ENCODE measurements around the gene CACNA1C.

Gene CACNA1C

DNA sequence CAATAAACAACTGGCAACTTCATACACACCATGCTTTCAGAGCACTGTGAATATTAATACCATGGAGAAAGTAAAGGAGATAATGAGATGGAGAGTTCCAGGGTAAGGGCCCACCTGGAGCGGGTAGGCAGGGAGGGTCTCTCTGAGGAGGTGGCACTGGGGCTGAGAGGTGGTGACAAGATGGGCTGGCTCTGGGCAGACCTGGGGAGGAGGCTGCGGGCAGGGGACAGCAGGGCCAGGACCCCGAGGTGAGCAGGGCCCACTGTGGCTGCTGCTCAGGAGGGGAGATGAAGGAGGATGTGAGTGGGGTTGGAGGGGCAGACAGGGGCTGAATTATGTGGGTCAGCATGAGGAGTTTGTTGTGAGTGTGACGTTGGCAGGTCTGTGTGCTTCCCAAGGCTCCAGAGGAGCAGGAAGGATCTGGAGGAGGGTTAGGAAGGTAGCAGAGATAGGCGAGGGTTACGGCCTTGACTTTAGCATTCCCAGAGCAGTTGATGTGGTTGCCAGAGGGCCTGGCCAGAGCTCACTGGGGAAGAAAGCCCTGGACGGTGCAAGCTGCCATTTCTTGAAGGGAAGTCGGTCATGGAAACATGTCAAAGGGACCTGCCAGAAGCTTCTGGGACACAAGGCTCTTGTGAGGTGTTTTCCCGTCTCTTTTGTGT is 88.2 kb downstream of the CACNA1C start:
- no peak for DNase-seq (ENCODE audit: low read depth)

DNA sequence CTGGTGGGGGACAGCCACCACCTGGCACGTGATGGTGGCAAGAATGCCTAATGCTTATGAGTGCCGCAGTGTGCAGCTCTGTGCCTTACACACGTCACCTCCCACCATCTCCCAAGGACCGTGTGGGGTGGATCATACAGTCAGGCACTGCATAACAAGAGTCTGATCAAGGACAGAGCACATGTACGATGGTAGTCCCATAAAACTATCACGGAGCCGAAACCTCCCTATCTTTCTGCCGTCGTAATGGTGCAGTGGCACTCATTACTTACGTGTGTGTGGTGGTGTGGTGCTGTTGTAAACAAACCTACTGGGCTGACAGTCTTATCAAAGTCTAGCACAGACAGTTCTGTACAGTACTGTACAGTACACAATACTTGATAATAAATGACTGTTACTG is 89.3 kb downstream of the CACNA1C start:
- DNase-seq (ENCODE audit: low read depth) = no peak

DNA sequence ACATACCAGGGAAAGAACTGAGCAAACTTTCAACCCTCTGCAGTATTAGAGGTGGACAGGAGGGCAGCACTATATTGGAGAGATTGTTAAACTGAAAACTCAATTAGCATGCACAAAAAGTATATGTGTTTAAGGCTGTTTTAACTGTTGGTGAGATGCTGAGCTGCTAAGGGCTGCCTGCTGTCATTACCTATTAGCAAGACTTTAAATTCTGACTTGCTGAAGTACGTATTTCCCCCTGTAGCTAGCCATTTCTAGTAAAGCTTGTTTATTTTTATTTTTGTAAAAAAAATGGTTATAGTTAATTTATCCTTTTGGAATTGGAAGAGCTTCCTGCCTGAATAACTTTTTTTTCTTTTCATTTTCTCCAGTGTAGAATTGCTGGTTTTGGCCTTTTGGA is 92.2 kb downstream of the CACNA1C start:
- DNase-seq (ENCODE audit: low read depth) = no peak

DNA sequence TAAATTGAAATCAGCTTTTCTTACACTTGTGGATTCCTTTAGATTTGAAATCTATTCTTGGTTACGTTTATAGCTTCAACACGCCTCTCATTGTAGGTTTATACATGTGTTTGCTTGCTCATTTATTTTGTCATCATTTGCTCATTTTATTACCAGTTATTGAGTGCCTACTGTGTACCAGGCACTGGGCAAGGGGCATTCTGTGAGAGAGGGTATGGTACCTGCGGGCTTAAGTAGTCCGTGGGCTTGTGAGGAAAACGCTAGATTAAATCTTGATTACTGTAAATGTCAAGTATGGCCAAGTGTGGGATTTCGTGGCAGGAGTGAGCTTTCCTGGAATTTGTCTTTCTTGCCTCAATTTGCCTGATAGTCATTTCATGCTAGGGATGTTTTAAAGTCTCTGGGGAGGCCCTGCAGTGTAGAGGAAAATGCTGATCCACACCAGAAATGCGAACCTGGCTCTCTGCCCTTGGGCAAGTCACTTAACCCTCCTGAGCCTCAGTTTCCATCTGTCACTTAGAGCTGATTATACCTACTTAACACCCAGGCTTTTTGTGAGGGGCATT is 92.7 kb downstream of the CACNA1C start:
- no peak for DNase-seq (ENCODE audit: low read depth)

DNA sequence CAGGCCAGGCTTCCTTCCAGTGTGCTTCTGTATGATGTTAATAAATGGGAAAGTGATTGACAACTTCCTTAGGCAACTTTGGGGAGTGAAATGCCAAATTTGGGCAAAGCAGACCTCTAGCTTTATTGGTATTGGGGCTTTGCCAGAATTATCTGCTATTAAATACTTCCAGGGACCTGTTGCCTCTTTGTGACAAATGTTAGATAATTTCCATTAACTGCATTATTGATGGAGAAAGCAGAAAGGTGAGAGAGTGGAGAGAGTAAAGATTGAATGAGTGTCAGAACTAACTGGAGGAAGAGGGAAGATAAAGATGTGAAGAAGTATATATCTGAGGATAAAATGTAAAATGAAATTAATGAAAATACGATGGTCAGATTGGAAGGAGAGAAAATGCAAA is 94.5 kb downstream of the CACNA1C start:
- DNase-seq (ENCODE audit: low read depth) = no peak

DNA sequence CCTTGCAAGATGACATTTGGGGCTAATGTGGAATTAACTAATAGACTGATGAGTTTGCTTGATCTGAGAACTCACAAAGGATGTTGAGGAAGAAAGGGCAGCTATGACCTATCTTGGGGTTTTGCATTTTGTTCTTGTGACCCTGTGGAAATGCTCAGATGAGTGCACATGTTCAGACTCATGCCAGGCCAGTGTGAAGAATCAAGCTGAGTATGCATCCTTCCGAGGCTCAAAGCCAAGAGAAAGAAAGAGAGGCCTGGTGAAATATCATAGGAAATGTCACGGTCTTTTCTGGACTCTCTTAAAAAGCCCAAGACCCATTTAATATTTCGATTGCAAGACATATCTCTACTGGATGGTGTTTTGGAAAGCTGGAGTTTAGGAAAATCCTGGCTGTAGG is 96.3 kb downstream of the CACNA1C start:
- no peak for DNase-seq (ENCODE audit: low read depth)

DNA sequence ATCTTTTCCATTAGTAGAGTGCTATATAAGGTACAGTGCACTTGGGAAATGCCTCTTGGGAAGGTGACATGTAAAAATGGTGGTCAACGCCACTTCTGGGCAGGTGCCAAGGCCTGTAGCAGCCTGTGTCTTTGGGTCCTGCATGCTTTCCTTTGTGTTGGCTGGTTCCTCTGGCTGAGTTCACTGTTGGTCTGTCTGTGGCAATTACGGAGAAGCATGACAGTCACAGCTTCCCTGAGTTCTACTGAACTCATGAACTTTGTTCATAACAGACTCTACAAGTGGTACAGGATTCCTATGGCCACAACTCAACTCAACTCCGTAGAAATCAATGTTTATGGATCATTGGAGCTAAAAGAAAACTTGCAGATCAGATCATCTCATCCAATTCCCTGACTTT is 98.0 kb downstream of the CACNA1C start:
- DNase-seq (ENCODE audit: low read depth) = no peak

DNA sequence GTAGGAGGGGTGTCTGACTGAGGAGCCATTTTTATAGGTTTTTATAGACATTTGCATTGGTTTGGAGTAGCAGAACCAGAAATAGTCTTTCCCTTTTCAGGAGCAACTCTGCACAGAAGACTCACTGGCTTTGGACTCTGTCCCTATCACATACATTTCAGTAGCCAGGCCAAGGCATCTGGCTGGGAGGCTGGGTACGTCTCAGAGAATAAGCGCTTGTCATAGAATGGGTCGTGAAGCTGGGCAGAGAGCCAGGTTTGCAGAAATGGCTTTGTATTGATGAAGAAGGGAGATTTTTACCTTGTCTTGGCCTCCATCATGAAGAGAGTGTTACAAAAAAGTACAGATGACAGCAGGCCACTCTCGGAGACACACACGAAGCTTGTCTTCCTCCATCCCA is 98.6 kb downstream of the CACNA1C start:
- DNase-seq (ENCODE audit: low read depth) = no peak

DNA sequence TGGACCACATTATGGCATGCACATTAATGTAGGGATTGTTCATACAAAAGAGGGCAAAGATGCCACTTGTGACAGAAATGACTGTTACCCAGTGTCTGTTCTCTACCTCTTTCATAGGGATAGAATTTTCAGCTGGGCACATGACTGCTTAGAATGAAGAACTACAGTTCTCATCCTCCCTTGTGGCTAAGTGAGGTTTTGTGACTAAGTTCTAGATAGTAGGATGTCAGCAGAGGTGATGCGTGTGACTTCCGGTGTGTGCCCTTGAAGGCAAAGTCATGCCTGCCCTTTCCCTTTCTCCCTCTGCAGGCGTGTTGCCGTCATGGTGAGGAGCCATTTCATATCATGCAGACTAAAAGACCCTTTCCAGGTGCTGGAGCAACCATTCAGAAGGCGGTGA is 99.3 kb downstream of the CACNA1C start:
- no peak for DNase-seq (ENCODE audit: low read depth)

DNA sequence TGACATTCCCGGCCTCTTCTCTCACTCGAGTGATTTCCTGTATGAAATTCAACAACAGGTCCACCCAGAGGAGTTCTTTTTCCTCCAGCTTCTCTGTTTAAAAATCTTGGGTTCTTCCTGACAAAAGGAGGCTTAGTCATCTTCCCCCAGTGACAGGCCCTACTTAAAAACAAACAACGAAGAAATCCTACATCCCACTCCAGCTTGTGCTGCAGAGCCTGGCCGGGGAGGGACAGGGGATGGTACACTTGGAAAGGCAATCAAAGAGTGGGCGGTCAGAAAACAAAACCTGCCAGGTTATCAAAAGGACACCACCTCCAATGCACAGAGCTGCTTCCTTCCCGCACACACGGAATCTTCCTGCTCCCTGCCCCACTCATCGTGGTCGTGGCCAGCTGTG is 101.3 kb downstream of the CACNA1C start:
- DNase-seq (ENCODE audit: low read depth) = peak; percentile 55

DNA sequence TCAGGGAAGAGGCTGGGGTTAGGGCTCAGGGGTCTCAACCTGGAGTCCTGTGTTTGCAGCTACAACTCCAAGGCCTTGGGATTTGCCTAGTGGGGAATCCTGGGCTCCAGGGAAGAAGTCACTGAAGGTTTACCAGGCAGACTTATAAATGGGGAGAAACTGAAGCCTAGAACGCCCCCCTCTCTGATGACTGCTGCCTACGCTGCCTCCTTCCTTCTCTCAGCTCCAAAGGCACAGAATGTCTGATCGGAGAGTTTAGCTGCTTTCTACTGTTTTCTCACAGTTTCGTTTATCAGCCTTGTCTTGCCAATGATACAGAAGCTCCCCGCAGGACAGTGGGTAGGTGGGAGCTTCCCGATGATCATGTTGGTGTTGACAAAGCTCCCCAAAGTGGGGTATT is 101.7 kb downstream of the CACNA1C start:
- DNase-seq (ENCODE audit: low read depth) = no peak

DNA sequence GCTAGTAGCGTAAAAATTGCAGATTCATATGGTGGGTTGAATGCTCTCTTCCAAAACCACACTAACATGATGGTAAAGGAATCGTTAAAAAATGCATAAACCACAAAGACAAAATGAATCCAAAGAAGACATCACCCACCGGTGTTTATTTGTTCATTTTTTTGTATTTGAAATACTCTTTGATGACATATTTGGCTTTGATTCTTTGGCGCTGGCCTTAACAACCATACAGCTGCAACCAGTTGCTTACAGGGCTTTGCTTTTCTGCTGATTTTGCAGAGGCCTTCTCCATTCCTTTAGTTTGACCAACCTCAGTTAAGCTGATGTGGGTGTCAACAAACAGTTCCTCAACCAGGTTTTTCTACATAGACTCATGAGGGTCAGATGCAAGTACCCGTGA is 103.5 kb downstream of the CACNA1C start:
- no peak for DNase-seq (ENCODE audit: low read depth)

DNA sequence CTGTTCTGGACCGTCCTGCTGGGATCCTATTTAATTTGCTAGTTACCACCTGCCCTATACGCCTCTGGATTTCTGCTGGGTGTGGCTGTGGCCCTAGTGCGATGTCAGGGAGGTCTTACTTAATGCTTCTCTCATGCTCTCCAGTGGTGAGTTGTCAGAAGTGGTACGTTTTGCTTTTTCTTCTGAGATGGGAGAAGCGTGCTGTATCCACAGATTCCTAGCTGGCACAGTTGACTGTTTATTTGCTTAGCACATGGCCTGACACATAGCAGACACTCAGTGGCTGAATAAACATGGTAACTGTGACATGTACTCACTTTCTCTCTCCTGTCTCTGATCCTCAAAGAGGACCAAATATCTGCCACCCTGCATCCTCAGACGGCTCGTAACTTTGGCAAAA is 107.3 kb downstream of the CACNA1C start:
- DNase-seq (ENCODE audit: low read depth) = no peak

DNA sequence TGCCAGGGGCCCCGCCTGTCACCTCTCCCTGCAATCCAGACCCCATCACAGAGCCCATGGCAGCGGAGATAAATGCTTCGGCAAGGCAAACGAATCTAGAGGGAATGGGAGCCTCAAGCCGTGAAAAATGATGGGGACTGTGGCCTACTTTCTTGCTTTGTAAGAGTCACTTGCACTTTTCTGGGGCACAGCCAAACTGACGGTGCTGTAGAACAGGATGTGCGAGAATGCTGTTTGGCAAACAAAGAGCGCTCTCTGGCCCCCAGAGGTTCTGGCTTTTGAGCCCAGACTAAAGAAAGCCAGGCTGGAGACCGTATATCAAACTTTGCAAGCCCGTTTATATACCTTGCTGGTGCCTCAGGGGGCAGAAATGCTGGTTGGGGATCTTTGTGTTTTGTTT is 108.7 kb downstream of the CACNA1C start:
- DNase-seq (ENCODE audit: low read depth) = no peak

DNA sequence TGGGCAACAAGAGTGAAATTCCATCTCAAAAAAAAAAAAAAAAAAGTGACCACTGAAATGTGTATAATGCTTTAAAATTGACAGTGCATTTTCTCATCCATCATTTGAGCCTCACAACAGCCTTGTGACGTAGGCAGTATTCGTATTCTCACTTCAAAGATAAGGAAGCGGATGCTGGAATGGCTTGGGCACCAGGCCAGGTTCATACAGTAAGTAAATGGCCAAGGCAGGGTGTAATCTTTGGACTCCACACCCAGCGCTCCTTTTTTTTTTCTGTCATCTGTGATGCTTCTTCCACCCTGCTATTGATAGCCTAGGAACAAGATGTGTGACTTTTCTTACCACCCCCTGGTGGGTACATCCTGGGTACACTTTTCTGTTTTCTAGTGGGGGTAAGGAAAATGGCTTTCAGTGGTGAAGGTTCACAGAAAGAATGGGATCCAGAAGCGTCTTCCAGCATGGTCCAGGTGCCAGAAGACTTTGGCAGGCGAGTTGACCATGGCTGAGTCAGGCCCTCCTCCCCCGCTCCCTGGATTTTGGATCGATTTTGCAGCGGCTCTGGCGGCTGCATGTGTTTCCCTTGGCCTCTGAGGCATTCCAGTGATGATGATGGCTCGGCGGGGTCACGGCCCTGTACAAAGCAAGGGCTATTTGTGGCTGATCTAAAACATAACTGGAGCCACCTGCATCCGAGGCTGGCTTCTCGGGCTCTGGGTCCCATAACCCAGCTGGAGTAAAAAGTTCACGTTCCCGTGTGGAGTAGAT is 110.6 kb downstream of the CACNA1C start:
- no peak for DNase-seq (ENCODE audit: low read depth)

DNA sequence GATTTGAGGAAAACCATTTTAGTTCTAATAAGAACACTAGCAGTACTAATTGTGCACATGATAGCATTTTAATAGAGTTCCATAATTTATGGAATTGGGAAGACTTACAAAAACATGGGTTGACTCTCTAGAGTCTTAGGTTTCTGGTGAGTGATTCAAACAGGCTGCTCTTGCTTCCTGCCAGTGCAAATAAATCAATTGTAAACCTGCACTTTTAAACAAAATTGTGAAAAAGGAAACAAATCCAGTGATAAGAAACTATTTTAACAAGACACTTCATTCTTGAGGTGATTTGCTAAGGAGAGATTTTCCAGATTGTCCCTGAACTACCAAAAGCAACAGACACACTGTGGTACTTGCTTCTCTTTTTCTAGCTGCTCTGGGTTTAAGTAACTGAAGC is 112.2 kb downstream of the CACNA1C start:
- no peak for DNase-seq (ENCODE audit: low read depth)

DNA sequence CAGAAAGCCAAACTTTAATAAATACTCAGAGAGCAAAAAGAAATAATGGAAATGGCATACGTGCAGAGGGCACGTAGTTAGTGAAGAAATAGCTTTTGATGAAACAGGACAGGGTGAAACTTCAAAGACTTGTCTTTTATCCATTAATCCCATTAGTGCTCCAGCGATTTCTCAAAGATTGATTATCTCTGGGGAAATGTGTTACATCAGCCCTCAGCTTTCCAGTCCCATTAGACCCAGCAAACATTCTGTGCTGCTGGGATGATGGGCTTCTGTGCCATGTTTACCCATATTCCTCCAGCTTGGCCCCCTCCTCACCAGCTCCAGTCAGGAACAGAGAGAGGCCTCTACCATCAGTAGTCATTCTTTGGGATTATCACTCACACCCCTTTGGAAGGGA is 113.1 kb downstream of the CACNA1C start:
- no peak for DNase-seq (ENCODE audit: low read depth)

DNA sequence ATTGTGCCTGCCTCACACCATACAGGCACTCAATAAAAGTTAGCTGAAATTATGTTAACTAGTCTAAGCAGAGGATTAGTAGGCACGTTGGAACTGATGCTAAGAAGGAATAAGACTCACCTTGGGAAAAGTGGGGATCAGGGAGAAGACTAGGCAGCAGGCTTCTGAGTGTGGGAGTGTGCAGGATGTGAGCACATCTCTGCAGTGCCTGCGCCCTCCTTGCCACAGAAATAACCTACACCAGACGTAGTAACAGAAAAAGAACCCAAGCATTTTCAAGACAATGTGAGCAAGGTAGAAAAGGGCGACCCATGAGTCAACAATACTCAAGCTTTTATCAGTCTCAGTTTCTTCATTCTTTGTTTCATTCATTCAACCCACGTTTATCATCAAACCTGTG is 113.9 kb downstream of the CACNA1C start:
- DNase-seq (ENCODE audit: low read depth) = no peak

DNA sequence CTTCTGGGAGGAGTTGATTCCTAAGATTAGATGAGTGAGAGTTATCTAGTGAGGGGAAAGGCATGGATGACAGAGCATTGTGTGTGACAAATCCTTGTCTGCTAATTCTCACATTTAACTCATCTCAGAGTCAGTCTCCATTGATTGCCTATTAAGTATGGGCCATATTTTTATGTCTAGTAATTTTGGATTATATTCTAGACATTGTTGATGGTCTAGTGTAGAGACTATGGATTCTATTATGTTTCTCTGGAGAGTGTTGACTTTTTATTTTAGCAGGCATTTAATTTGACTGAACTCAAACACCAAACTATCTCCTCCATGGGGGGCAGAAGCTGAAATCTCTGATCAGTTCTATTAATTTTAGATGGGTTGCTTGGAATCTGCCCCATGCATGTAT is 114.4 kb downstream of the CACNA1C start:
- no peak for DNase-seq (ENCODE audit: low read depth)

DNA sequence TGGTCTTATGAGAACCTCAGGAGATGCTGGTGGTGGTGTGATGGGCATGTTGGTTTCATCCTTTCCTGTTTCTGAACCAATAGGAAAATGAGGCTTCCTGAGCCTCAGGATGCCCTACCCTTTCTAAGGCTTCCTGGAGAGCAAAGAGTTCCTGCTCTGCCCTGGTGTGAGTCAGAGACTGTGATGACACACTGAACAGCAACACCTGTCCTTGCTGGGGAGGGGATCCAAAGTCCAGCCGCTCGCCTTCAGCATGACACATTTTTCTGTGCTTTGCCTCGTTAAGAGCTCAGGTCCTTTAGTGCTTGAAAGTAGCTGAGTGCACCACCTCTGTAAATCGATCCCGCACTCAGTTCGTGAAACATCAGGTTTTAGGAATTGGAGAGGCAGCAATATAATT is 116.0 kb downstream of the CACNA1C start:
- DNase-seq (ENCODE audit: low read depth) = peak; percentile 24

DNA sequence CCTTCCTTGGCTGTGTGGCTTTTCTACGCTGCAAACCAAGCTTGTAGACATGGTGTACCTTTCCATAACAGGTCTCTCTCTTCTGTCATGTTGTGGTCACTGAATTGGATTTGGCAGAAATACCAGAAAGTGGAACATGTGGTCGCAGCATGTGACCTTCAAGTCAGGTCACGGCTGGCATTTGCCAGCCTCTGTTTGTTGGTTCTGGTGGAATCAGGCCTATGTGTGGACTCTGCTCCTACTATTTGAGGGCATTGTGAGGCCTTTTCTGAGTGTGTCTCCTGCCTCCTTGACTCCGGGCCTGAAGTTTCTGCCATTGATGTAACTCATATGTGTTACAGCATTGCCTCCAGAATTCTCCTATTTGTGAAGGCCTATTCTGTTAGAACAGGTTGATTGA is 116.7 kb downstream of the CACNA1C start:
- DNase-seq (ENCODE audit: low read depth) = no peak

DNA sequence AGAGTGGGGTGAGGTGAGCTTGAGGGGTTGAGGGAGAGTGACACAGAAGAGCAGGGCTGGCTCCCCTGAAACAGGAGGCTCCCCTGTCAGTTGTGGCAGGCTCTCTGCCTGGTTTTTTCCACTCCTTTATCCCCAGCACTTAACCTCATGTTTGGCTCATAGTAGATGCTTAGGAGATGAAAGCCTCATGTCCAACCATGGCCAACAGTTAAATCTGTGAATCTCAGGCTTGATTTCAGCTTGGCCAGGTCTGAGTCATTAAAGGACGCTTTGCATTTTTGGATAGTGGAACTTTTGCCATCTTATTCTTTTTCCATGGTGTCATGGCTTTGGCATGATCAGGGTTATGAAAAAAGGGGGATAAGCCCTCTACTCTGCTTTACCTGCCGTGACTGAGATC is 117.2 kb downstream of the CACNA1C start:
- no peak for DNase-seq (ENCODE audit: low read depth)

DNA sequence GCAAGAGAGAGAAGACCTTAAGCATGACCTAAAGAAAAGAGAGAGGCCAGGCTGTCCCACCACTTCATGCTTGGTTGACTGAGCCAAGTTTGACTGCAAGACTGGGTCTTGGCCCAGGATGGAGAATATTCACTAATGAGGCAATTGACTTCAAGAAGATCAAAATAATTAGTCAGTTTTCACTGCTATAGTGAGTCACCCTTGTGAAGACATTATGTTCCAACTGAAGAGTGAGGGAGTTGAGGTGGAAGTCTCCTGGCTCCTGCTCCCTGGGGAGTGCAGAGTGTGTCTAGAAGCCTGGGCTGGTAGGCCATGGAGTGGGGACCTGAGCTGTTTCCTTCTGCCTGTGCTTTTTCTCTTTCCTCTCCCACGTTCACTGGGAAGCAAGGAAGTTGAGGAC is 117.6 kb downstream of the CACNA1C start:
- DNase-seq (ENCODE audit: low read depth) = no peak
